Sigmoid colon (tissue), 4 donors: Measurements from ENCODE around the gene GMPPA.

Experiments
- EP300 ChIP-seq, 4 donors: sonication (generic); formaldehyde crosslinking; IDR thresholded peaks; one replicate each; pipeline ENCODE4 v1.6.1; 2017; ENCODE audit warnings: antibody characterized with exemption in 4 of 4
- TF ChIP-seq, protein P1 (sequence below), 4 experiments: fragments of 450-650 bp in 3 of 4; fragments of 200-600 bp in 1 of 4; IDR thresholded peaks; one replicate each; pipeline ENCODE4 v1.5.1; 2016 to 2019; ENCODE audit warnings: antibody characterized with exemption in 4 of 4, mild to moderate bottlenecking in 3 of 4, moderate library complexity in 2 of 4

DNA sequence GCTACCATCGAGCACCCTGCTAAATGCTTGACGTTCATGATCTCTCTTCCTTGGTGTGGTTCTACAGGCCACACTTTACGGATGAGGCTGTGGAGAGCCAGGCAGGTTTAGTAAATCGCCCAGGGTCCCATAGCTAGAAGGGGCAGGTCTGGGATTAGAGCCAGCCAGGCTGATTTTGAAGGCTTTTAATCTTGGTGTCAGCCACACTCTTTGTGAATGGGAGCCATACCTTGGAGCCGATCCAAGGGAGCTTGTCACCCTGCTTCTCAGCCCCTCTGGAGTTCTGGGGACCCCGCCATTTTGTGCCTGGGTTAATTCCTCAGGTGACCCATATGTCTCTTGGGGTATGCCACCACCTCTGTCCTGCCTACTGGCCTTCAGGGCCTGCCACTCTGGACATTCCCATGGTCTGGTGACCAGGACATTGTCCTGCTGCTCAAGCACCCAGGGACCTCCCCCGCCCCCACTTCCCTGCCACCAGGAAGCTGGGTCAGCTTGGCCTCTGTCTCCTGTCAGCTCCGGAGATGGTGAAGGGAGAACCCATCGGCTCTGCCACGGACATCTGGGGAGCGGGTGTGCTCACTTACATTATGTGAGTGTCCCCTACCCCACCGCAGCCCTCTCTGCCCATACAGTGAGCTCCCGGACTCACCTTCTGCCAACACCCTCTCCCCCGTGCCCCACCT, 7.3 kb upstream of the GMPPA start:
- TF ChIP-seq, protein P1, sequence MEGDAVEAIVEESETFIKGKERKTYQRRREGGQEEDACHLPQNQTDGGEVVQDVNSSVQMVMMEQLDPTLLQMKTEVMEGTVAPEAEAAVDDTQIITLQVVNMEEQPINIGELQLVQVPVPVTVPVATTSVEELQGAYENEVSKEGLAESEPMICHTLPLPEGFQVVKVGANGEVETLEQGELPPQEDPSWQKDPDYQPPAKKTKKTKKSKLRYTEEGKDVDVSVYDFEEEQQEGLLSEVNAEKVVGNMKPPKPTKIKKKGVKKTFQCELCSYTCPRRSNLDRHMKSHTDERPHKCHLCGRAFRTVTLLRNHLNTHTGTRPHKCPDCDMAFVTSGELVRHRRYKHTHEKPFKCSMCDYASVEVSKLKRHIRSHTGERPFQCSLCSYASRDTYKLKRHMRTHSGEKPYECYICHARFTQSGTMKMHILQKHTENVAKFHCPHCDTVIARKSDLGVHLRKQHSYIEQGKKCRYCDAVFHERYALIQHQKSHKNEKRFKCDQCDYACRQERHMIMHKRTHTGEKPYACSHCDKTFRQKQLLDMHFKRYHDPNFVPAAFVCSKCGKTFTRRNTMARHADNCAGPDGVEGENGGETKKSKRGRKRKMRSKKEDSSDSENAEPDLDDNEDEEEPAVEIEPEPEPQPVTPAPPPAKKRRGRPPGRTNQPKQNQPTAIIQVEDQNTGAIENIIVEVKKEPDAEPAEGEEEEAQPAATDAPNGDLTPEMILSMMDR (IDR thresholded peaks at IDR 0.05) = no peak
- TF ChIP-seq EP300 (IDR thresholded peaks at IDR 0.05) = no peak
